LoVo (cell line): ENCODE results near the gene MUC6.

Experiments
- DNase-seq: peaks from one replicate; pipeline ENCODE4 v3.0.0-alpha.2; 2016; ENCODE audit warnings: low spot score

MUC6 gene

GRCh38 chr11:1072116-1072820 lies 35.8 kb upstream of the MUC6 start:
- DNase-seq = peak; percentile 74

GRCh38 chr11:1071571-1072115 lies 35.1 kb upstream of the MUC6 start:
- DNase-seq = no peak

GRCh38 chr11:1070594-1071462 lies 34.3 kb upstream of the MUC6 start:
- no peak for DNase-seq

- DNase-seq = no peak
Observed at GRCh38 chr11:1069740-1070139, 33.2 kb upstream of the MUC6 start.

- DNase-seq = no peak
Observed at GRCh38 chr11:1067812-1068496, 31.4 kb upstream of the MUC6 start.

- DNase-seq = peak; percentile 61
Observed at GRCh38 chr11:1064167-1064566, 27.6 kb upstream of the MUC6 start.

GRCh38 chr11:1062075-1062820 lies 25.7 kb upstream of the MUC6 start:
- DNase-seq = no peak

GRCh38 chr11:1060852-1061616 lies 24.5 kb upstream of the MUC6 start:
- peak; percentile 98 for DNase-seq

GRCh38 chr11:1060410-1060809 lies 23.9 kb upstream of the MUC6 start:
- DNase-seq = no peak

GRCh38 chr11:1059759-1060158 lies 23.2 kb upstream of the MUC6 start:
- DNase-seq = no peak

GRCh38 chr11:1057806-1058205 lies 21.3 kb upstream of the MUC6 start:
- no peak for DNase-seq

- no peak for DNase-seq
Observed at GRCh38 chr11:1055990-1056771, 19.7 kb upstream of the MUC6 start.

- no peak for DNase-seq
Observed at GRCh38 chr11:1055109-1055703, 18.7 kb upstream of the MUC6 start.

- peak; percentile 81 for DNase-seq
Observed at GRCh38 chr11:1054143-1055108, 17.9 kb upstream of the MUC6 start.

GRCh38 chr11:1053121-1053901 lies 16.8 kb upstream of the MUC6 start:
- no peak for DNase-seq

- no peak for DNase-seq
Observed at GRCh38 chr11:1052133-1053011, 15.9 kb upstream of the MUC6 start.
